LNCaP clone FGC (cell line): ENCODE measurements around the gene LECT2.

Experiments
- DNase-seq: peaks from one replicate; pipeline ENCODE4 v3.0.0-alpha.2; 2011; ENCODE audit warnings: low read depth
- H3K4me3 ChIP-seq: 2 replicates; pipeline ENCODE4 v1.5.1; 2011; ENCODE audit warnings: mild to moderate bottlenecking, low read depth, low read length, control low read depth
- TF ChIP-seq, protein P1 (sequence below): IDR thresholded peaks from 2 replicates; pipeline ENCODE4 v1.5.1; 2012; ENCODE audit warnings: mild to moderate bottlenecking; ENCODE audit not compliant: control insufficient read depth, insufficient read depth; ENCODE audit errors: extremely low read depth

LECT2 gene

GRCh38 chr5:135905144-135905543 is 49.6 kb downstream of the LECT2 start:
- H3K4me3 ChIP-seq = no peak overlapping the region
- DNase-seq = no peak
- TF ChIP-seq, protein P1, sequence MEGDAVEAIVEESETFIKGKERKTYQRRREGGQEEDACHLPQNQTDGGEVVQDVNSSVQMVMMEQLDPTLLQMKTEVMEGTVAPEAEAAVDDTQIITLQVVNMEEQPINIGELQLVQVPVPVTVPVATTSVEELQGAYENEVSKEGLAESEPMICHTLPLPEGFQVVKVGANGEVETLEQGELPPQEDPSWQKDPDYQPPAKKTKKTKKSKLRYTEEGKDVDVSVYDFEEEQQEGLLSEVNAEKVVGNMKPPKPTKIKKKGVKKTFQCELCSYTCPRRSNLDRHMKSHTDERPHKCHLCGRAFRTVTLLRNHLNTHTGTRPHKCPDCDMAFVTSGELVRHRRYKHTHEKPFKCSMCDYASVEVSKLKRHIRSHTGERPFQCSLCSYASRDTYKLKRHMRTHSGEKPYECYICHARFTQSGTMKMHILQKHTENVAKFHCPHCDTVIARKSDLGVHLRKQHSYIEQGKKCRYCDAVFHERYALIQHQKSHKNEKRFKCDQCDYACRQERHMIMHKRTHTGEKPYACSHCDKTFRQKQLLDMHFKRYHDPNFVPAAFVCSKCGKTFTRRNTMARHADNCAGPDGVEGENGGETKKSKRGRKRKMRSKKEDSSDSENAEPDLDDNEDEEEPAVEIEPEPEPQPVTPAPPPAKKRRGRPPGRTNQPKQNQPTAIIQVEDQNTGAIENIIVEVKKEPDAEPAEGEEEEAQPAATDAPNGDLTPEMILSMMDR = no peak

- DNase-seq = no peak
- no peak overlapping the region for H3K4me3 ChIP-seq
- TF ChIP-seq, protein P1 = no peak
These were observed 53.1 kb downstream of the LECT2 start for GRCh38 chr5:135901633-135902032.

DNA sequence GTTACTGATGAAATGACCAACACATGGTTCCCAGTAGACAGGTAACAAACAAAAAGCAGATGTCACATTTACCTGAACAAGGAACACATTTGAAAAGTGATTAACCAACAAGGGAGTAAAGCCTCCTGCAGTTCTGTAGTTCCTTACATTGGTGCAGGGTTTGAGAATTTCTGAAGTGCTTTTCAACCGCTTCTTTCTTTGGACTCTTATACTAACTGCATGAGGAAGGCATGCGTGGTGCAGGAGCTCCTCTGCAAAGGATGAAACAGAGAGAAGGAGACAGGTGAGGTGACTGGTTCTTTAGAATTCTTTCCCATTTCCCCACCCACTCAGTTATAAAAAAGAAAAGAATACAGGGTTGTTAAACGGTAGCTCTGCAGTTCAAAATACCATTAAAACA is 54.5 kb downstream of the LECT2 start:
- no peak for DNase-seq
- no peak overlapping the region for H3K4me3 ChIP-seq
- TF ChIP-seq, protein P1 = no peak

- no peak for DNase-seq
- TF ChIP-seq, protein P1 = no peak
These were observed 56.1 kb downstream of the LECT2 start for GRCh38 chr5:135898651-135899050.

More at GRCh38 chr5:135898651-135899050, 56.1 kb downstream of the LECT2 start:
- H3K4me3 ChIP-seq = no peak overlapping the region
